ENCODE results near the gene SLC39A11. TPM values are rescaled to one million over a fixed set of nuclear protein-coding genes. Genes with fewer than 3 reads are reported as not detected.
A peak's percentile ranks its signal among the peaks of the same experiment; 100 is the strongest.

SLC39A11 gene
- total RNA-seq, 4 donors from 2014 or later = 55.1 to 123 (median 97.0) TPM

- peak; percentile 46 to 70 for DNase-seq
- no peaks in the 10 kb centered on the region for H3K27me3 ChIP-seq
- TF ChIP-seq CTCF (IDR thresholded peaks at IDR 0.05) (no peak), POLR2A (IDR thresholded peaks at IDR 0.05) (no peak)
- H3K4me1 ChIP-seq = no peaks in the 10 kb centered on the region
- no peaks in the 10 kb centered on the region for H3K36me3 ChIP-seq
- 69 to 85% methylated on average over 4 of the region's 4 CpGs for WGBS, 2 donors
- no peak overlapping the region for H3K4me3 ChIP-seq (replicated peaks in 1 of 3)
- no peak overlapping the region for H3K27ac ChIP-seq
- no peaks in the 10 kb centered on the region for H3K9me3 ChIP-seq
- intact Hi-C loops (cut with DNase I) = no loop called here
These were observed 25.7 kb upstream of the SLC39A11 start for GRCh38 chr17:73118139-73118538.

- Histone ChIP-seq H3K4me1 (no peaks in the 10 kb centered on the region), H3K36me3 (no peaks in the 10 kb centered on the region), H3K27me3 (no peaks in the 10 kb centered on the region), H3K27ac (no peak overlapping the region), H3K9me3 (no peaks in the 10 kb centered on the region), H3K4me3 (replicated peaks in 1 of 3) (no peak overlapping the region)
- WGBS, 2 donors = 92 to 93% methylated on average over 5 of the region's 5 CpGs
- TF ChIP-seq CTCF (IDR thresholded peaks at IDR 0.05) = no peak
- no peak for TF ChIP-seq POLR2A (IDR thresholded peaks at IDR 0.05)
- DNase-seq = no peak
- intact Hi-C loops (cut with DNase I) = no loop called here
These were observed 19.8 kb upstream of the SLC39A11 start for GRCh38 chr17:73112246-73112645.

GRCh38 chr17:73111386-73111785, 18.9 kb upstream of the SLC39A11 start:
- DNase-seq = no peak
- Histone ChIP-seq H3K4me1 (no peaks in the 10 kb centered on the region), H3K27ac (no peak overlapping the region), H3K36me3 (no peaks in the 10 kb centered on the region), H3K4me3 (replicated peaks in 1 of 3) (no peak overlapping the region), H3K9me3 (no peaks in the 10 kb centered on the region), H3K27me3 (no peaks in the 10 kb centered on the region)
- intact Hi-C loops (cut with DNase I) = no loop called here
- 91 to 97% methylated on average over 6 of the region's 6 CpGs for WGBS, 2 donors
- no peak for TF ChIP-seq POLR2A (IDR thresholded peaks at IDR 0.05)
- TF ChIP-seq CTCF (IDR thresholded peaks at IDR 0.05) = no peak

- no peak overlapping the region for H3K4me3 ChIP-seq (replicated peaks in 1 of 3)
- no peaks in the 10 kb centered on the region for H3K9me3 ChIP-seq
- 64 to 85% methylated on average over 4 of the region's 4 CpGs for WGBS, 2 donors
- intact Hi-C loops (cut with DNase I) = no loop called here
- TF ChIP-seq CTCF (IDR thresholded peaks at IDR 0.05) (no peak), POLR2A (IDR thresholded peaks at IDR 0.05) (no peak)
- no peaks in the 10 kb centered on the region for H3K36me3 ChIP-seq
- H3K4me1 ChIP-seq = no peaks in the 10 kb centered on the region
- no peak overlapping the region for H3K27ac ChIP-seq
- H3K27me3 ChIP-seq = no peaks in the 10 kb centered on the region
- DNase-seq = no peak
These were observed 14.7 kb upstream of the SLC39A11 start for GRCh38 chr17:73107191-73107590.

GRCh38 chr17:73105431-73105830, 12.9 kb upstream of the SLC39A11 start:
- intact Hi-C loops (cut with DNase I) = no loop called here
- no peak overlapping the region for H3K4me3 ChIP-seq (replicated peaks in 1 of 3)
- TF ChIP-seq CTCF (IDR thresholded peaks at IDR 0.05) (no peak), POLR2A (IDR thresholded peaks at IDR 0.05) (no peak)
- no peak overlapping the region for H3K27ac ChIP-seq
- H3K36me3 ChIP-seq = no peaks in the 10 kb centered on the region
- no peak for DNase-seq
- H3K27me3 ChIP-seq = no peaks in the 10 kb centered on the region
- WGBS, 2 donors = 88 to 96% methylated on average over 1 of the region's 1 CpG
- H3K9me3 ChIP-seq = no peaks in the 10 kb centered on the region
- H3K4me1 ChIP-seq = no peaks in the 10 kb centered on the region

Data from thyroid gland (tissue), 4 donors.